Left ventricle myocardium inferior (tissue), 1 donor: ENCODE measurements around the gene CD47. TPM values are rescaled to one million over a fixed set of nuclear protein-coding genes. Genes with fewer than 3 reads are reported as not detected.

Experiments
- DNase-seq: peaks from one replicate; pipeline ENCODE4 v3.0.0-alpha.2; 2020
- H3K27ac ChIP-seq: fragments of 200-600 bp; replicated peaks from 2 replicates; pipeline ENCODE4 v1.8.0; 2021
- H3K27me3 ChIP-seq: fragments of 200-600 bp; 2 replicates; pipeline ENCODE4 v1.8.0; 2021; ENCODE audit warnings: low read depth
- H3K36me3 ChIP-seq: fragments of 200-600 bp; 2 replicates; pipeline ENCODE4 v1.8.0; 2021
- H3K4me1 ChIP-seq: fragments of 200-600 bp; 2 replicates; pipeline ENCODE4 v1.8.0; 2021
- H3K4me3 ChIP-seq: fragments of 200-600 bp; 2 replicates; pipeline ENCODE4 v1.8.0; 2021; ENCODE audit warnings: mild to moderate bottlenecking, moderate library complexity
- H3K9me3 ChIP-seq: fragments of 200-600 bp; replicated peaks from 2 replicates; pipeline ENCODE4 v1.8.0; 2021
- intact Hi-C: fragments of 100-400 bp; cut with micrococcal nuclease; formaldehyde crosslinking; loops from one replicate; pipeline ENCODE4 v1.11.0; 2022
- total RNA-seq: library from RNA; stranded (reverse); fragmentation: NEBNext Ultra II Directional; extraction: Animal tissue kit (Norgen Biotek cat#: 25700); gene quantifications from one replicate; pipeline ENCODE4 v1.2.1, GENCODE V29; 2021
- TF ChIP-seq, protein P1 (sequence below): fragments of 200-600 bp; IDR thresholded peaks from 2 replicates; pipeline ENCODE4 v1.8.0; 2021; ENCODE audit warnings: antibody characterized with exemption, mild to moderate bottlenecking, borderline replicate concordance
- donor health status: DM: no; HTN: yes; CAD: no; lungs with severe emphysema.

The CD47 gene
- total RNA-seq, 1 donor from 2014 or later = 35.9 TPM

DNA sequence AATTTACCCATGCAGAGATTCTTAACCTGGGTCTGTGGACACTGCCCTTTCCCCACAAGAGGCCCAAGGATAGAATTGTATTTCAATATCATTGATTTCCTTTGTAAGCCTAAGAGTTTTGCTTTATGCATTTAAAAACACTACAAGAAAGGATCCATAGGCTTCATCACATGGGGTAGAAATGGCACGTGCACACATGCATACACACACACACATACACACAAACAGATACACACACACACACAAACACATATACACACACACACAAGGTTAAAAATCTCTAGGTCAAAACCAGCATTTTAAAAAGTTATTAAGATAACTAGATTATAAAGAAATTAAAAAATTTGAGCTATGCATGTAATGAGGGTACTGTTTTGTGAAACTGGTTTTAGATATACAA is 35.5 kb upstream of the CD47 start:
- intact Hi-C loops = no loop called here
- Histone ChIP-seq H3K36me3 (no peaks in the 10 kb centered on the region), H3K27me3 (no peaks in the 10 kb centered on the region), H3K27ac (no peak overlapping the region), H3K4me3 (no peak overlapping the region), H3K4me1 (peaks cover 6% of the 10 kb centered on the region), H3K9me3 (no peaks in the 10 kb centered on the region)
- TF ChIP-seq, protein P1, sequence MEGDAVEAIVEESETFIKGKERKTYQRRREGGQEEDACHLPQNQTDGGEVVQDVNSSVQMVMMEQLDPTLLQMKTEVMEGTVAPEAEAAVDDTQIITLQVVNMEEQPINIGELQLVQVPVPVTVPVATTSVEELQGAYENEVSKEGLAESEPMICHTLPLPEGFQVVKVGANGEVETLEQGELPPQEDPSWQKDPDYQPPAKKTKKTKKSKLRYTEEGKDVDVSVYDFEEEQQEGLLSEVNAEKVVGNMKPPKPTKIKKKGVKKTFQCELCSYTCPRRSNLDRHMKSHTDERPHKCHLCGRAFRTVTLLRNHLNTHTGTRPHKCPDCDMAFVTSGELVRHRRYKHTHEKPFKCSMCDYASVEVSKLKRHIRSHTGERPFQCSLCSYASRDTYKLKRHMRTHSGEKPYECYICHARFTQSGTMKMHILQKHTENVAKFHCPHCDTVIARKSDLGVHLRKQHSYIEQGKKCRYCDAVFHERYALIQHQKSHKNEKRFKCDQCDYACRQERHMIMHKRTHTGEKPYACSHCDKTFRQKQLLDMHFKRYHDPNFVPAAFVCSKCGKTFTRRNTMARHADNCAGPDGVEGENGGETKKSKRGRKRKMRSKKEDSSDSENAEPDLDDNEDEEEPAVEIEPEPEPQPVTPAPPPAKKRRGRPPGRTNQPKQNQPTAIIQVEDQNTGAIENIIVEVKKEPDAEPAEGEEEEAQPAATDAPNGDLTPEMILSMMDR = no peak
- DNase-seq = no peak

DNA sequence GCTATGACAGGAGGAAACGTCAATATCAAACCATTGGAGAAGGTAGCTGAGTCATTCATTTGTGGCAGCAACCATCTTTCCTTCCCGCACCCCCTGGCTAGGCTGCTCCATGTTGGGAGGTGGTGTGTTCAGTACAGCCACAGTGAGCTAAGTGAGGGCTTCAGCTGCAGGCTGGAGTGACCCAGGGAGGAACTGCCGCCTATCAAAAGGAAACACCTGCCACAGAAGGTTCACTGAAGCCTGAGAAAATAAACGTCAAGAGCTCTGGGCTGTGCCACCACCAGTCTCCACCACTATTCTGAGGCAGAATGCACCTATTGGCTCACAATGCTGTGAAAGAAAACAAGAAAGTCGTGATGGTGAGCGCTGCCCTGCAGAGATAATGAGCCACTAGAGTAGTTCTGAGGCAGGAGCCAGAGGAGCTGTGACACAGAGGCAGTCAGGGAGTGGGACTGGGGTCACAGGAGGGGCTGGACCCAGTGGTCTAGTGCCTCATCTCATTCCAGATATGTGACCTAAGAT is 34.8 kb upstream of the CD47 start:
- Histone ChIP-seq H3K4me1 (no peaks in the 10 kb centered on the region), H3K36me3 (no peaks in the 10 kb centered on the region), H3K27me3 (no peaks in the 10 kb centered on the region), H3K4me3 (no peak overlapping the region), H3K9me3 (no peaks in the 10 kb centered on the region), H3K27ac (no peak overlapping the region)
- no peak for DNase-seq
- TF ChIP-seq, protein P1 = no peak
- intact Hi-C loops = no loop called here

- H3K27me3 ChIP-seq = no peaks in the 10 kb centered on the region
- H3K9me3 ChIP-seq = no peaks in the 10 kb centered on the region
- H3K4me3 ChIP-seq = no peak overlapping the region
- TF ChIP-seq, protein P1 = no peak
- intact Hi-C loops = no loop called here
- H3K4me1 ChIP-seq = no peaks in the 10 kb centered on the region
- DNase-seq = no peak
- no peaks in the 10 kb centered on the region for H3K36me3 ChIP-seq
- H3K27ac ChIP-seq = no peak overlapping the region
Measured at GRCh38 chr3:108125153-108125543, 34.3 kb upstream of the CD47 start.

DNA sequence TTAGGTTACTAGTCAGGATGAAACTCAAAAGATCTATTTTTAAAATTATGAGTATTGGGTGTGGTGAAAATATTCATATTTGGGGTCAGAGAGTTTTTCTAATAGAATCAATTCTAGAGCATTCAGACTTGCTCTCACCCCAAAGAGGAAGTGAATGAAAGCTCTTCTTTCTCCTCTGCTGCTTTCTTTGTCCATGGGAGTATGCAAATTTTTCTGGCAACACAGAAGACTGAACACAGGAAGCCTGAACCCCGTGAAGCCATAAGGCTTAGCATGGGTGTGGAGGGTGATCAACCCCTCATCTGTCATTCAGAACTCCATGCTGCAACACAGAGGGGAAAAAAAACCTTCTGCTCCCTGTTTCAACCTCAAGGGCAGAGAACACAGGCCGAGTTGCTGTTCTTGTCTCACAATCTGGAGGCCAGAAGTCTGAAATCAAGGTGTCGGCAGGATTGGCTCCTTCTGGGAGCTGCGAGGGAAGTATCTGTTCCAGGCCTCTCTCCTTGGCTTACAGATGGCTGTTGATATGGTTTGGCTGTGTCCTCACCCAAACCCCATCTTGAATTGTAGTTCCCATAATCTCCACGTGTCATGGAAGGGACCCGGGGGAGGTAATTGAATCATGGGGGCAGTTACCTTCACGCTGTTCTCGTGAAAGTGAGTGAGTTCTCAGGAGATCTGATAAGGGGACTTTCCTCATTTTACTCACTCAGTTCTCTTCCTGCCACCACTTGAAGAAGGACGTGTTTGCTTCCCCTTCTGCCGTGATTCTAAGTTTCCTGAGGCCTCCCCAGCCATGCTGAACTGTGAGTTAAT is 33.7 kb upstream of the CD47 start:
- Histone ChIP-seq H3K27ac (no peak overlapping the region), H3K27me3 (no peaks in the 10 kb centered on the region), H3K36me3 (no peaks in the 10 kb centered on the region), H3K9me3 (no peaks in the 10 kb centered on the region), H3K4me1 (no peaks in the 10 kb centered on the region), H3K4me3 (no peak overlapping the region)
- intact Hi-C loops = no loop called here
- TF ChIP-seq, protein P1 = no peak
- DNase-seq = no peak

DNA sequence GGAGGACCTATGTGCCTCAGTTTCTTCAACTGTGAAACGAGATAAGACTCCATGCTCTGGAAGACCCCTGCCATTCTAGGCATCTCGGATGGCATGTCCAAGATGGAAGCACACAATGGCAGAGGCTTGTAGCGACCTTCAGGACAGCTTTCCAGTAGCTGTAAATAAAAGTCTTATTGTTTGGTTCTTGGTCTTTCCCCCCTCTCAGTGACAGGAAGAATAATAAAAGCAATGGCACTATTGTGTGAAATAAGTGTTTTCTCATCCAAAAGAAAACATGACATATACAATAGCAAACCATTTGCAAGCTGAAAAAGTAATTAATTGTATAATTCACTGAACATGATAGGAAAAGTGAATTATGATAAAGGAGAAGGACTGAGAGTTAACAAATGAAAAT is 32.5 kb upstream of the CD47 start:
- TF ChIP-seq, protein P1 = no peak
- Histone ChIP-seq H3K9me3 (no peaks in the 10 kb centered on the region), H3K27me3 (no peaks in the 10 kb centered on the region), H3K4me1 (no peaks in the 10 kb centered on the region), H3K4me3 (no peak overlapping the region), H3K36me3 (no peaks in the 10 kb centered on the region), H3K27ac (no peak overlapping the region)
- DNase-seq = no peak
- intact Hi-C loops = no loop called here
